IPS DF 6.9 (cell line): ENCODE results near the gene GRK5.
"Not testable (repeated sequence)": the region's sequence is repeated elsewhere in the genome, so short reads cannot be mapped to it uniquely, and the experiment has no call there.

Experiments used
- DNase-seq: peaks from one replicate; pipeline ENCODE4 v3.0.0-alpha.2; 2013; ENCODE audit warnings: low read depth, low spot score
- H3K27ac ChIP-seq: one replicate; pipeline ENCODE4 v1.5.1; 2013; ENCODE audit warnings: low read length, control low read depth
- H3K27me3 ChIP-seq: 2 replicates; pipeline ENCODE4 v1.6.1; 2013; ENCODE audit warnings: mild to moderate bottlenecking, low read length; ENCODE audit not compliant: control insufficient read depth, insufficient read depth
- H3K36me3 ChIP-seq: 2 replicates; pipeline ENCODE4 v1.6.1; 2013; ENCODE audit warnings: low read length; ENCODE audit not compliant: control insufficient read depth, insufficient read depth
- H3K4me1 ChIP-seq: 2 replicates; pipeline ENCODE4 v1.6.1; 2013; ENCODE audit warnings: low read length; ENCODE audit not compliant: control insufficient read depth, insufficient read depth
- H3K4me3 ChIP-seq: 2 replicates; pipeline ENCODE4 v1.5.1; 2013; ENCODE audit warnings: mild to moderate bottlenecking, low read length
- H3K9me3 ChIP-seq: 2 replicates; pipeline ENCODE4 v1.6.1; 2013; ENCODE audit warnings: low read length, inconsistent platforms; ENCODE audit not compliant: control insufficient read depth, insufficient read depth
- WGBS: extraction: QIAGEN DNeasy Blood & Tissue Kit; methylation state at CpG from one replicate; pipeline ENCODE4 v1.1.7; 2013; ENCODE audit warnings: mixed read lengths, missing lambda C conversion rate; ENCODE audit not compliant: insufficient read length, insufficient coverage; 5-methylcytosine and 5-hydroxymethylcytosine counted together

GRK5 gene

GRCh38 chr10:119237722-119238436 is 30.5 kb downstream of the GRK5 start:
- no peaks in the 10 kb centered on the region for H3K27me3 ChIP-seq
- no peak overlapping the region for H3K27ac ChIP-seq
- no peak overlapping the region for H3K4me3 ChIP-seq
- no peaks in the 10 kb centered on the region for H3K9me3 ChIP-seq
- DNase-seq: no peak
- no CpG with 5 or more reads among the region's 8 CpGs for WGBS
- H3K4me1 ChIP-seq: no peaks in the 10 kb centered on the region
- no peaks in the 10 kb centered on the region for H3K36me3 ChIP-seq

- H3K27ac ChIP-seq: no peak overlapping the region
- no CpG with 5 or more reads among the region's 8 CpGs for WGBS
- no peaks in the 10 kb centered on the region for H3K4me1 ChIP-seq
- no peak overlapping the region for H3K4me3 ChIP-seq
- no peak for DNase-seq
- H3K27me3 ChIP-seq: no peaks in the 10 kb centered on the region
- H3K9me3 ChIP-seq: no peaks in the 10 kb centered on the region
- no peaks in the 10 kb centered on the region for H3K36me3 ChIP-seq
Measured at GRCh38 chr10:119238577-119238976, 31.2 kb downstream of the GRK5 start.

- H3K9me3 ChIP-seq, DNase-seq, H3K4me1 ChIP-seq, H3K36me3 ChIP-seq, H3K27ac ChIP-seq, H3K27me3 ChIP-seq, H3K4me3 ChIP-seq: not testable (repeated sequence)
- no CpG with 5 or more reads among the region's 6 CpGs for WGBS
Measured at GRCh38 chr10:119239015-119239414, 31.6 kb downstream of the GRK5 start.

- H3K4me1 ChIP-seq, DNase-seq, H3K4me3 ChIP-seq, H3K27me3 ChIP-seq, H3K36me3 ChIP-seq, H3K9me3 ChIP-seq, H3K27ac ChIP-seq: not testable (repeated sequence)
- no CpG with 5 or more reads among the region's 4 CpGs for WGBS
Measured at GRCh38 chr10:119239630-119240029, 32.3 kb downstream of the GRK5 start.

GRCh38 chr10:119241066-119241465 is 33.7 kb downstream of the GRK5 start:
- no peak overlapping the region for H3K4me3 ChIP-seq
- no peak overlapping the region for H3K27ac ChIP-seq
- no peaks in the 10 kb centered on the region for H3K27me3 ChIP-seq
- no peaks in the 10 kb centered on the region for H3K36me3 ChIP-seq
- no peaks in the 10 kb centered on the region for H3K4me1 ChIP-seq
- no peaks in the 10 kb centered on the region for H3K9me3 ChIP-seq
- no CpG with 5 or more reads among the region's 12 CpGs for WGBS
- DNase-seq: no peak

GRCh38 chr10:119242186-119242585 is 34.8 kb downstream of the GRK5 start:
- H3K4me3 ChIP-seq: no peak overlapping the region
- DNase-seq: no peak
- no peaks in the 10 kb centered on the region for H3K9me3 ChIP-seq
- H3K36me3 ChIP-seq: no peaks in the 10 kb centered on the region
- no peaks in the 10 kb centered on the region for H3K4me1 ChIP-seq
- H3K27ac ChIP-seq: no peak overlapping the region
- no CpG with 5 or more reads among the region's 7 CpGs for WGBS
- H3K27me3 ChIP-seq: no peaks in the 10 kb centered on the region

GRCh38 chr10:119243488-119243887 is 36.1 kb downstream of the GRK5 start:
- Histone ChIP-seq H3K9me3 (no peaks in the 10 kb centered on the region), H3K27ac (no peak overlapping the region), H3K27me3 (no peaks in the 10 kb centered on the region), H3K4me3 (no peak overlapping the region), H3K36me3 (no peaks in the 10 kb centered on the region), H3K4me1 (no peaks in the 10 kb centered on the region)
- WGBS: no CpG with 5 or more reads among the region's 2 CpGs
- DNase-seq: no peak

GRCh38 chr10:119243967-119244366 is 36.6 kb downstream of the GRK5 start:
- DNase-seq: no peak
- Histone ChIP-seq H3K9me3 (no peaks in the 10 kb centered on the region), H3K4me3 (no peak overlapping the region), H3K36me3 (no peaks in the 10 kb centered on the region), H3K4me1 (no peaks in the 10 kb centered on the region), H3K27ac (no peak overlapping the region), H3K27me3 (no peaks in the 10 kb centered on the region)
- WGBS: no CpG with 5 or more reads among the region's 1 CpG

- Histone ChIP-seq H3K27me3 (no peaks in the 10 kb centered on the region), H3K27ac (no peak overlapping the region), H3K9me3 (no peaks in the 10 kb centered on the region), H3K4me1 (no peaks in the 10 kb centered on the region), H3K36me3 (no peaks in the 10 kb centered on the region), H3K4me3 (no peak overlapping the region)
- WGBS: no CpG with 5 or more reads among the region's 5 CpGs
- no peak for DNase-seq
Measured at GRCh38 chr10:119245272-119245671, 37.9 kb downstream of the GRK5 start.

- H3K4me3 ChIP-seq: no peak overlapping the region
- WGBS: no CpG with 5 or more reads among the region's 16 CpGs
- no peaks in the 10 kb centered on the region for H3K36me3 ChIP-seq
- no peaks in the 10 kb centered on the region for H3K27me3 ChIP-seq
- no peak overlapping the region for H3K27ac ChIP-seq
- H3K9me3 ChIP-seq: no peaks in the 10 kb centered on the region
- no peak for DNase-seq
- H3K4me1 ChIP-seq: no peaks in the 10 kb centered on the region
Measured at GRCh38 chr10:119246862-119247549, 39.6 kb downstream of the GRK5 start.

- Histone ChIP-seq H3K4me1 (no peaks in the 10 kb centered on the region), H3K36me3 (no peaks in the 10 kb centered on the region), H3K27me3 (no peaks in the 10 kb centered on the region), H3K9me3 (no peaks in the 10 kb centered on the region), H3K4me3 (no peak overlapping the region), H3K27ac (no peak overlapping the region)
- no peak for DNase-seq
Measured at GRCh38 chr10:119247550-119247894, 40.2 kb downstream of the GRK5 start.
